Measurements from ENCODE around the gene MVB12B. TPM values are rescaled to one million over a fixed set of nuclear protein-coding genes. Genes with fewer than 3 reads are reported as not detected.

Gene MVB12B
- polyA plus RNA-seq, 1 donor from 2014 or later: 39.5 TPM

DNA sequence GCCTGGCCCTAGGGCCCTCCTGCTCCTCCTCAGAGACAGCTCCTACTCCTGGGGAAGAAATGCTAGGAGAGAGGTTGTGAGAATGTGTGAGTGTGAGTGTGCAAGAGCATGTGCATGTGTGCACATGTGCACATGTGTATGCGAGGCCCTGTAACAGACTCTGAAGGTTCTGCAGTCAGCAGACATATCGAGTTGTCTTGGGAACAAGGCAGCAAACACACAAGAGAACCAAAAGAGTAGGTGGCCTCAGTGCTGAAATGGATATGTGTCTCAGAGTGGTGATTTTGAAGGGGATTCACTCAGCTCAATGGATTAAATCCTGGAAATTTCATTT is 50.5 kb downstream of the MVB12B start:
- Histone ChIP-seq H3K27ac (ENCODE audit: low read length) (no peak overlapping the region), H3K9me2 (ENCODE audit: insufficient read depth, low read length) (no peaks in the 10 kb centered on the region), H3K4me2 (ENCODE audit: low read length) (no peak overlapping the region), H3F3A (ENCODE audit: insufficient read depth, low read length, poor library complexity, severe bottlenecking) (no peaks in the 10 kb centered on the region), H3K9ac (ENCODE audit: low read length) (no peak overlapping the region), H3K79me2 (replicated peaks; ENCODE audit: insufficient read depth, low read length) (no peaks in the 10 kb centered on the region), H3K4me3 (ENCODE audit: low read length) (no peak overlapping the region), H3K27me3 (ENCODE audit: insufficient read depth, low read depth, low read length) (no peaks in the 10 kb centered on the region), H3K9me3 (ENCODE audit: low read length) (no peaks in the 10 kb centered on the region), H4K20me1 (ENCODE audit: insufficient read depth) (no peaks in the 10 kb centered on the region), H2AFZ (ENCODE audit: low read depth, low read length) (no peak overlapping the region), H3K36me3 (ENCODE audit: insufficient read depth, low read length) (no peaks in the 10 kb centered on the region)
- TF ChIP-seq, protein P1, sequence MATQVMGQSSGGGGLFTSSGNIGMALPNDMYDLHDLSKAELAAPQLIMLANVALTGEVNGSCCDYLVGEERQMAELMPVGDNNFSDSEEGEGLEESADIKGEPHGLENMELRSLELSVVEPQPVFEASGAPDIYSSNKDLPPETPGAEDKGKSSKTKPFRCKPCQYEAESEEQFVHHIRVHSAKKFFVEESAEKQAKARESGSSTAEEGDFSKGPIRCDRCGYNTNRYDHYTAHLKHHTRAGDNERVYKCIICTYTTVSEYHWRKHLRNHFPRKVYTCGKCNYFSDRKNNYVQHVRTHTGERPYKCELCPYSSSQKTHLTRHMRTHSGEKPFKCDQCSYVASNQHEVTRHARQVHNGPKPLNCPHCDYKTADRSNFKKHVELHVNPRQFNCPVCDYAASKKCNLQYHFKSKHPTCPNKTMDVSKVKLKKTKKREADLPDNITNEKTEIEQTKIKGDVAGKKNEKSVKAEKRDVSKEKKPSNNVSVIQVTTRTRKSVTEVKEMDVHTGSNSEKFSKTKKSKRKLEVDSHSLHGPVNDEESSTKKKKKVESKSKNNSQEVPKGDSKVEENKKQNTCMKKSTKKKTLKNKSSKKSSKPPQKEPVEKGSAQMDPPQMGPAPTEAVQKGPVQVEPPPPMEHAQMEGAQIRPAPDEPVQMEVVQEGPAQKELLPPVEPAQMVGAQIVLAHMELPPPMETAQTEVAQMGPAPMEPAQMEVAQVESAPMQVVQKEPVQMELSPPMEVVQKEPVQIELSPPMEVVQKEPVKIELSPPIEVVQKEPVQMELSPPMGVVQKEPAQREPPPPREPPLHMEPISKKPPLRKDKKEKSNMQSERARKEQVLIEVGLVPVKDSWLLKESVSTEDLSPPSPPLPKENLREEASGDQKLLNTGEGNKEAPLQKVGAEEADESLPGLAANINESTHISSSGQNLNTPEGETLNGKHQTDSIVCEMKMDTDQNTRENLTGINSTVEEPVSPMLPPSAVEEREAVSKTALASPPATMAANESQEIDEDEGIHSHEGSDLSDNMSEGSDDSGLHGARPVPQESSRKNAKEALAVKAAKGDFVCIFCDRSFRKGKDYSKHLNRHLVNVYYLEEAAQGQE (IDR thresholded peaks at IDR 0.05; ENCODE audit: borderline replicate concordance): no peak
- TF ChIP-seq, protein P2, sequence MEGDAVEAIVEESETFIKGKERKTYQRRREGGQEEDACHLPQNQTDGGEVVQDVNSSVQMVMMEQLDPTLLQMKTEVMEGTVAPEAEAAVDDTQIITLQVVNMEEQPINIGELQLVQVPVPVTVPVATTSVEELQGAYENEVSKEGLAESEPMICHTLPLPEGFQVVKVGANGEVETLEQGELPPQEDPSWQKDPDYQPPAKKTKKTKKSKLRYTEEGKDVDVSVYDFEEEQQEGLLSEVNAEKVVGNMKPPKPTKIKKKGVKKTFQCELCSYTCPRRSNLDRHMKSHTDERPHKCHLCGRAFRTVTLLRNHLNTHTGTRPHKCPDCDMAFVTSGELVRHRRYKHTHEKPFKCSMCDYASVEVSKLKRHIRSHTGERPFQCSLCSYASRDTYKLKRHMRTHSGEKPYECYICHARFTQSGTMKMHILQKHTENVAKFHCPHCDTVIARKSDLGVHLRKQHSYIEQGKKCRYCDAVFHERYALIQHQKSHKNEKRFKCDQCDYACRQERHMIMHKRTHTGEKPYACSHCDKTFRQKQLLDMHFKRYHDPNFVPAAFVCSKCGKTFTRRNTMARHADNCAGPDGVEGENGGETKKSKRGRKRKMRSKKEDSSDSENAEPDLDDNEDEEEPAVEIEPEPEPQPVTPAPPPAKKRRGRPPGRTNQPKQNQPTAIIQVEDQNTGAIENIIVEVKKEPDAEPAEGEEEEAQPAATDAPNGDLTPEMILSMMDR (IDR thresholded peaks at IDR 0.05; ENCODE audit: poor library complexity, severe bottlenecking): no peak
- TF ChIP-seq EZH2 (IDR thresholded peaks at IDR 0.05; ENCODE audit: borderline replicate concordance, insufficient read depth, low read length, poor library complexity, severe bottlenecking): no peak
- TF ChIP-seq SMC3 (conservative IDR thresholded peaks at IDR 0.05; ENCODE audit: poor library complexity): no peak
- TF ChIP-seq MXI1 (conservative IDR thresholded peaks at IDR 0.05; ENCODE audit: poor library complexity, severe bottlenecking): no peak
- no peak for TF ChIP-seq TAF1 (IDR thresholded peaks at IDR 0.05; ENCODE audit: low read depth)
- no peak for TF ChIP-seq POLR2AphosphoS5 (IDR thresholded peaks at IDR 0.05)
- no peak for TF ChIP-seq EP300 (conservative IDR thresholded peaks at IDR 0.05; ENCODE audit: poor library complexity, severe bottlenecking)
- TF ChIP-seq RAD21 (conservative IDR thresholded peaks at IDR 0.05): no peak

DNA sequence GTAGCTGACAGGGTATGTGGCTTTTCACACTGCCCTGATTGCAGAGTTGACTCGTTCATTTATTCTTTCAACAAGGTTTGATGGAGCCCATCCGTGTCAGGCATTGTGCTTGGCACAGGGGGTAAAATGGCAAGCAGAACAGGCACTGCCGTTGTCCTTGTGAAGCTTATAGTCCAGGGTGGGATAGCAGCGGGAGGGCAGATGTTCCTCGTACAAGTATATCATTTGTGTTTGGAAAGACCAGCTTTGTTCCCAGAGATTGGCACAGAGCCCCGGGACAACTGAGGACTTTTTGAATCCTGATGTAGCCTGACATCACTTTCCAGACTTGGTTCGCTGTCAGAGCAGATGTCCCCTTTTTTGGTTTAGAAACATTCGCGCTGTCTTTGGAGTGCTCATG is 50.9 kb downstream of the MVB12B start:
- no peak for TF ChIP-seq RAD21 (conservative IDR thresholded peaks at IDR 0.05)
- no peak for TF ChIP-seq SMC3 (conservative IDR thresholded peaks at IDR 0.05; ENCODE audit: poor library complexity)
- no peak for TF ChIP-seq POLR2AphosphoS5 (IDR thresholded peaks at IDR 0.05)
- TF ChIP-seq EP300 (conservative IDR thresholded peaks at IDR 0.05; ENCODE audit: poor library complexity, severe bottlenecking): no peak
- TF ChIP-seq, protein P1 (IDR thresholded peaks at IDR 0.05; ENCODE audit: borderline replicate concordance): no peak
- no peak for TF ChIP-seq MXI1 (conservative IDR thresholded peaks at IDR 0.05; ENCODE audit: poor library complexity, severe bottlenecking)
- no peak for TF ChIP-seq TAF1 (IDR thresholded peaks at IDR 0.05; ENCODE audit: low read depth)
- TF ChIP-seq, protein P2 (IDR thresholded peaks at IDR 0.05; ENCODE audit: poor library complexity, severe bottlenecking): no peak
- no peak for TF ChIP-seq EZH2 (IDR thresholded peaks at IDR 0.05; ENCODE audit: borderline replicate concordance, insufficient read depth, low read length, poor library complexity, severe bottlenecking)
- Histone ChIP-seq H3K4me2 (ENCODE audit: low read length) (no peak overlapping the region), H3K9me3 (ENCODE audit: low read length) (no peaks in the 10 kb centered on the region), H3K36me3 (ENCODE audit: insufficient read depth, low read length) (no peaks in the 10 kb centered on the region), H3K9me2 (ENCODE audit: insufficient read depth, low read length) (no peaks in the 10 kb centered on the region), H3K4me3 (ENCODE audit: low read length) (no peak overlapping the region), H2AFZ (ENCODE audit: low read depth, low read length) (no peak overlapping the region), H3F3A (ENCODE audit: insufficient read depth, low read length, poor library complexity, severe bottlenecking) (no peaks in the 10 kb centered on the region), H3K27ac (ENCODE audit: low read length) (no peak overlapping the region), H3K27me3 (ENCODE audit: insufficient read depth, low read depth, low read length) (no peaks in the 10 kb centered on the region), H4K20me1 (ENCODE audit: insufficient read depth) (no peaks in the 10 kb centered on the region), H3K9ac (ENCODE audit: low read length) (no peak overlapping the region), H3K79me2 (replicated peaks; ENCODE audit: insufficient read depth, low read length) (no peaks in the 10 kb centered on the region)
